SIG-M5 (cell line): ENCODE data around the gene SZT2.
A peak's percentile ranks its signal among the peaks of the same experiment; 100 is the strongest.

Source experiments
- DNase-seq: peaks from one replicate; lab custom pipeline; 2025; lab: John Stamatoyannopoulos, UW

SZT2 gene

GRCh38 chr1:43389326-43390313, at the start of gene SZT2, which contains the start of gene MED8:
SZT2 (plus strand) TSS chr1:43389899; CDS start chr1:43389969, 70 bp downstream.
MED8 (minus strand) TSS chr1:43389800; CDS start chr1:43389764, 36 bp downstream.
- peak; percentile 50 for DNase-seq

GRCh38 chr1:43340559-43340958, 49.1 kb upstream of the SZT2 start:
- no peak for DNase-seq

GRCh38 chr1:43344267-43344850, 45.3 kb upstream of the SZT2 start:
- no peak for DNase-seq

GRCh38 chr1:43345120-43345519, 44.6 kb upstream of the SZT2 start:
- DNase-seq: no peak

- no peak for DNase-seq
Observed at GRCh38 chr1:43346636-43347035, 43.1 kb upstream of the SZT2 start.

- DNase-seq: no peak
Observed at GRCh38 chr1:43348343-43348808, 41.3 kb upstream of the SZT2 start.

- no peak for DNase-seq
Observed at GRCh38 chr1:43348809-43349593, 40.7 kb upstream of the SZT2 start.

- no peak for DNase-seq
Observed at GRCh38 chr1:43349594-43350306, 39.9 kb upstream of the SZT2 start.

- no peak for DNase-seq
Observed at GRCh38 chr1:43350976-43351375, 38.7 kb upstream of the SZT2 start.

GRCh38 chr1:43351421-43352350, 38.0 kb upstream of the SZT2 start:
- no peak for DNase-seq

- DNase-seq: no peak
Observed at GRCh38 chr1:43352351-43352705, 37.4 kb upstream of the SZT2 start.

- DNase-seq: no peak
Observed at GRCh38 chr1:43352881-43353280, 36.8 kb upstream of the SZT2 start.

GRCh38 chr1:43354471-43354870, 35.2 kb upstream of the SZT2 start:
- DNase-seq: no peak

GRCh38 chr1:43354936-43355335, 34.8 kb upstream of the SZT2 start:
- no peak for DNase-seq

- DNase-seq: no peak
Observed at GRCh38 chr1:43357251-43357650, 32.4 kb upstream of the SZT2 start.

- DNase-seq: no peak
Observed at GRCh38 chr1:43358121-43358745, 31.5 kb upstream of the SZT2 start.

GRCh38 chr1:43358746-43359693, 30.7 kb upstream of the SZT2 start, which contains the start of gene CDC20:
CDC20 (plus strand) TSS chr1:43358981; CDS start chr1:43359216, 235 bp downstream.
- peak; percentile 82 for DNase-seq

- DNase-seq: no peak
Observed at GRCh38 chr1:43359696-43360095, 30.0 kb upstream of the SZT2 start.

GRCh38 chr1:43360616-43361015, 29.1 kb upstream of the SZT2 start:
- DNase-seq: no peak
